GM21447 (cell line): ENCODE results near the gene ACSM5.
A peak's percentile ranks its signal among the peaks of the same experiment; 100 is the strongest.
"Not testable (repeated sequence)": the region's sequence is repeated elsewhere in the genome, so short reads cannot be mapped to it uniquely, and the experiment has no call there.

Source experiments
- ATAC-seq: cut with Tn5 transposase; IDR thresholded peaks from one replicate; pipeline ENCODE4 v1.9.1; 2021; ENCODE audit not compliant: unreplicated experiment

Gene ACSM5

DNA sequence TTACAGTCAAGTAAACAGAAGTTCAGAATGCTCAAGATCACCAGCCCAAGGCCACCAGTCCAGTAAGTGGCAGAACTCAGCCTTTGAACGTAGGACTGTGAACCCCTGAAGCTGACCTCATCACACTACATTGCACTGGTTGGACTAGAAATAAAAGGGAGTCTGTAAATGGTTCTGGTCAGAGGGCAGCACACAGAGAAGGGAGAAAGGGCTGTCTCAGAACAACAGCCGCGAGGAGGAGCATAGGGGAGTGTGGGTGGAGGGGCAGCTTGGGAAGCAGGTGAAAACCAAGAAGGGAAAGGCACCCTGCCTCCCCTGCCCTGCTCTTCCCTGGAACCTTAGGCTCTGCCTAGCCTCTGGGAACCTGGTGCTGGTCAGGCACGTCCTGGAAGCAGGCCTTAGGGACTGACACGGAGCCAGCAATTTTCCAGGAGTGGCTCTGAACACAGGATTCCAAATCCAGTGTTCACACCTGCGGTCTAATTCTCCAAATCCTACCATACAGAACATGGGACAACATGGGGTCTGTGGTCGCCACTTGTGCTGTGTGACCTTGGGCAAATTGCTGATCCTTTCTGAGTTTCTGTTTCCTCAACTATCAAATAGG lies 11.8 kb upstream of the ACSM5 start:
- ATAC-seq: no peak

DNA sequence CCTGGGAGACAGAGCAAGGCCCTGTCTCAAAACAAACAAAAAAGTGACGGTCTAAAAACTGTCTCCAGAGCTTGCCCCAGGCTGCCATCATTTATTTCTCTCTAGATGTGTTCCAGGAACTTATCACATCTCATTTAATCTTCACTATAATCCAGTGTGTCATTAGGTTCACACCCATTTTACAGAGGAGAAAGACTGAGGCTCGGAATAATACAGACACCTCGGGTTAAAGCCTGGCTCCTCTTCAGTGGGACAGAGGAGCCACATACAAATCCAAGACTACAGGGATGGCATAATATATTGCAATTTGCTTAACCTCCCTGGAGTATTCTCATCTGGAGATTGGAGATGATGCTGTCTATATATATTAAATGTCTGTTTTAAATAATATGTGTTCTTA lies 10.7 kb upstream of the ACSM5 start:
- ATAC-seq: no peak

DNA sequence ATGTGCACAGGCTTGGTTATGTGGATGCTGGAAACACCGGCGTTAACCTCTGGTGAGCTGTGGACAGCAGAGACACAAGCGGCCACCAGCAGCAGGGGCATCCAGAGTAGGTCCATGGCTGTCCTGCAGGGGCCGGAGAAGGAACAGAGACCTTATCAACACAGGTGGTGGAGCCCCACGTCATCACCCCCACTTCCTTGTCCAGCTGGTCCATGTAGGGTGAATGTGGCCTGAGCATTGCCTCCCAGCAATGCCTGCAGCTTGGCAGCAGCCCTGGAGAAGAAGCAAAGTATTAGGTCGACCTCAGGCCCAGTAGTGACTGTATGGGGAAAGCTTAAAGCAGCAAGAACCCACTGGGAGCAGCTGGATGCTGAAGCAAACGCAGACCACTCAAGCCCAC lies 10.1 kb upstream of the ACSM5 start:
- no peak for ATAC-seq

DNA sequence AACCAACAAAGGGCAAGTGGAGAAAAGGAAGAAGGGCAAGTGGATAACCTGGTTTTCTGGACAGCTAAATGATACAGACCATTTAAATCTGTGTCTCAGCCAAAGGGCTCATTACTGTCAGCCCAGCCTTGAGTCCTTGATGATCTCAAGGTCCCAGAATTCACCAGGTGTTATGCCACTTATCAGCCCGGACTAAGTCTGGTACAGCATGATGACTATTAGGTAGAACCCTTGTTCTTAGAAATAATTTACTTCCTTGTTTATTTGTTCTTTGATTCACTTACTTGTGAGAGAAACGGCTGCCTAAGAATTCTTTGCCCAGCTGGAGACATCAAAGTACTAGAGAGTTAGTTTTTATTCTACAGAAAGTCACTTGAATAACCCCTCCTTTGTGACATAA lies 8.3 kb upstream of the ACSM5 start:
- no peak for ATAC-seq

GRCh38 chr16:20401475-20402016 lies 7.8 kb upstream of the ACSM5 start:
- no peak for ATAC-seq

DNA sequence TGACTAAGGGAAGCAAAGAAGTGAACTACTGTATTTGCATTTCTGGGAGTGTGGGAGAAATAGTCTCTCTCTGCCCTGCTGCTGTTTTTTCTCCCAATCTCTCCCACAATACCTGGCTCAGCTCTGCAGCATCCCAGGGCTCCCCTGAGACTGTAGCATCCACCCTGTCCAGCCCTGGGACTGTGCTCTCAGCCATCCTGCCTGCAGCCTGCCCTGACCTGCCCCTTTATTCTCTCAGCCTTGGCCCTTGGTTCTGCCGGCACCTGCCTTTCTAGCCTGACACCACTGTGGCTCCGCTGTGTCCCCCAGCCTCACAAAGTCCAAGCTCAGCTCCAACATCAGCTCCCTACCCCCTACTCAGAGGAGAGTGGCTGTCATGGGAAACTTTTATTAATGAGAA lies 6.7 kb upstream of the ACSM5 start:
- ATAC-seq: no peak

- ATAC-seq: no peak
These were observed 4.7 kb upstream of the ACSM5 start, which contains the start of gene PDILT for GRCh38 chr16:20404637-20405036. Gene PDILT (minus strand): TSS chr16:20404737. CDS start chr16:20399300, 5,437 bp downstream.

DNA sequence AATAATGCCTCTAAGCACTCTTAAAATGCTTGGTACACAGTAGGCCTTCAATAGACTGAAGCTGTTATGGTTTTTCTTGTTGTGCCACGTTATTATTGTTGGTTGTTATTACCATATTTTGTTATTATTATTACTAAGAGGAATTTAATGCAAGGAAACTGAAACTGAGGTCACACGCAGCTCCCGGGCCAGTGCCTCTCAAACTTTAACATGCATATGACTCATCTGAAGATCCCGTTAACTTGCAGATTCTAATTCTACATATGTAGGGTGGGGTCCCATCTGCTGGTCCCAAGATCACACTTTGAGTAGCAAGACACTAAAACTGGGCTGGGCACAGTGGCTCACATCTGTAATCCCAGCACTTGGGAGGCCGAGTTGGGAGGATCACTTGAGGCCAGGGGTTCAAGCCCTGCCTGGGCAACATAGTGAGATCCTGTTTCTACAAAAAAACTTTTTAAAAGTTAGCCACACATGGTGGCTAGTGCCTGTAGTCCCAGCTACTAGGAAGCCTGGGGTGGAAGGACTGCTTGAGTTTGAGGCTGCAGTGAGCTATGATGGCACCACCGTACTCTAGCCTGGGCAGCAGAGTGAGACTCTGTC lies 888 bp downstream of the ACSM5 start:
- peak; percentile 83 for ATAC-seq

DNA sequence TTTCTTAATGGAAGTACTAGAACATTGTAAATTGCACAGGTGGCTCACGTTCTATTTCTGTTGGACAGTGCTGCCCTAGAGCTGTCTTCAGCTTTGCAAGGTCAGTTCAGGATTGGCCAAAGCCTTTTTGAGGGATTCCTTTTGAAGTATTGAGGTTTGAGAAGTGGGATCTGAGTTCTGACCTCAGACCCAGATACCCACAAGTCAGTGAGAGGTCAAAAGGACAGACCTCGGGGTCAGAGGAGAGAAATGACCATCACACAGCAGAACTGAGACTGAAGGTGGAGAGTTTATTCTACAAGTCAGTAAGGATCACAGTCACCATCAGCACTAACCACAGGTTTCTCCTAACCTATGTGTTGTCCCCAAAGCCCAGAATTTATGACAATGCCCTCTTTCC lies 1.7 kb downstream of the ACSM5 start:
- no peak for ATAC-seq

GRCh38 chr16:20415541-20415940 lies 6.2 kb downstream of the ACSM5 start:
- no peak for ATAC-seq

DNA sequence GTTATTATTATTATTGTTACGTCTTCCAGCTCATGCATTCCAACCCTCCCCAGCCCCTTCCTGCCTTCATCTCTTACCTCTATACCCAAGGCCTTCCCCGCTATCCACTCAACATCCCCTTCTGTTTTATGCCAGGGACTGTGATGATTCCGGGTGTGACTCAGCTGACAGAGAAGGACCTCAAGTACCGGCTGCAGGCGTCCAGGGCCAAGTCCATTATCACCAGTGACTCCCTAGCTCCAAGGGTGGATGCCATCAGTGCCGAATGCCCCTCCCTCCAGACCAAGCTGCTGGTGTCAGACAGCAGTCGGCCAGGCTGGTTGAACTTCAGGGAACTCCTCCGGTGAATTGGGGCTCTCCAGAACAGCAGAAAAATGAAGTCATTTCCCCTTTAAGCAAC lies 9.8 kb downstream of the ACSM5 start:
- not testable (repeated sequence) for ATAC-seq

DNA sequence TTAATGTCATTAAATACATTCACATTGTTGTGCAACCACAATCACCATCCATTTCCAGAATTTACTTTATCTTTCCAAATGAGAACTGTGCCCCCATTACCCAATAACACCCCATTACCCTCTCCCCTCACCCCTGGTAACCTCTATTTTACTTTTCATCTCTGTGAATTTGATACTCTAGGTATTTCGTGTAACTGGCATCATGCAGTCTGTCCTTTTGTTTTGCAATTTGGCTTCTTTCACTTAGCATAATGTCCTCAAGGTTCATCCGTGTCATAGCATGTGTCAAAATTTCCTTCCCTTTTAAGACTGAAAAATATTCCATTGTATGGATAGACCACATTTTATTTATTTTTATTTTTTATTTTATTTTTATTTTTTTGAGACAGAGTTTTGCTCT lies 12.4 kb downstream of the ACSM5 start:
- not testable (repeated sequence) for ATAC-seq

DNA sequence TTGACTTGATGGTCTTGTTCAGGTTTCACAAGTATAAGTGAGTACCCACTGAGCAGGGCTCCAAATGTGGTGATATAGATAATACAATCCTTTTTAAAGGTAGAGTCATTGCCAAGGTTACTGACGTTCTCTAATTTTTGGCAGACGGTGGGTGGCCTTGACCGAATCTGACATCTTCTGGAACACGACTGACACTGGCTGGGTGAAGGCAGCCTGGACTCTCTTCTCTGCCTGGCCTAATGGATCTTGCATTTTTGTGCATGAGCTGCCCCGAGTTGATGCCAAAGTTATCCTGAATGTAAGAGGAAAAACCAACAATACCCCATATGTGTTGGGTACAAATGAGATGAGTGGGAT lies 14.4 kb downstream of the ACSM5 start:
- ATAC-seq: not testable (repeated sequence)

- no peak for ATAC-seq
These were observed 15.0 kb downstream of the ACSM5 start for GRCh38 chr16:20424129-20424866.

GRCh38 chr16:20427401-20427797 lies 18.1 kb downstream of the ACSM5 start:
- not testable (repeated sequence) for ATAC-seq

DNA sequence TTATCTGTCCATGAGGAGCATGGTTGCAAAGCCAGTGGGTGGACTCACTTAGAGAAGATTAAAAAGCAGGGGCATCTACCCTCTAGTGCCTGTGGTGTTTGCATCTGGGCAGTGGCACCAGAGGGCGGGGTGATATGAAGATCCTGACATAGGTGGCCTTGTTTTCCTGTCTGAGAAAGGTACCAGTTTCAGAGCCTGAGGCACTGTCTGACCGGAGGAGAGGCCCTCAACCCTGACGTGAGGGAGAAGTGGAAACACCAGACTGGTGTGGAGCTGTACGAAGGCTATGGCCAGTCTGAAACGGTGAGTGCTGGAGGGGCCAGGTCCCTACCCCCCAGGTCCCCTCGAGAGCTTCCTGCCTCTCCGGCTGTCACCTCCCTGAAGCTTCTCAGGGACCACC lies 20.2 kb downstream of the ACSM5 start:
- ATAC-seq: not testable (repeated sequence)

- ATAC-seq: not testable (repeated sequence)
These were observed 21.1 kb downstream of the ACSM5 start for GRCh38 chr16:20430480-20430879.

DNA sequence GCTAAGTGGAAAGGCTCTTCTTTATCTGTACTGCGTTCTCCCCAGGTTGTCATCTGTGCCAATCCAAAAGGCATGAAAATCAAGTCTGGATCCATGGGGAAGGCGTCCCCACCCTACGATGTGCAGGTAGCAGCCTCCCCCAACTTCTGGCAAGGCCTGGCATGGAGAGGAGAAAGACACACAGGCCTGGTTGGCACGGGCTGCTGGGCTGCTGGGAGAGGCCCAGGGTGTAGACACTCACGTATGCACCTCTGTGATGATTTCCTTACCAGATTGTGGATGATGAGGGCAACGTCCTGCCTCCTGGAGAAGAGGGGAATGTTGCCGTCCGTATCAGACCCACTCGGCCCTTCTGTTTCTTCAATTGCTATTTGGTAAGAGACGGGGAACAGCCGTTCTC lies 21.6 kb downstream of the ACSM5 start:
- ATAC-seq: no peak

DNA sequence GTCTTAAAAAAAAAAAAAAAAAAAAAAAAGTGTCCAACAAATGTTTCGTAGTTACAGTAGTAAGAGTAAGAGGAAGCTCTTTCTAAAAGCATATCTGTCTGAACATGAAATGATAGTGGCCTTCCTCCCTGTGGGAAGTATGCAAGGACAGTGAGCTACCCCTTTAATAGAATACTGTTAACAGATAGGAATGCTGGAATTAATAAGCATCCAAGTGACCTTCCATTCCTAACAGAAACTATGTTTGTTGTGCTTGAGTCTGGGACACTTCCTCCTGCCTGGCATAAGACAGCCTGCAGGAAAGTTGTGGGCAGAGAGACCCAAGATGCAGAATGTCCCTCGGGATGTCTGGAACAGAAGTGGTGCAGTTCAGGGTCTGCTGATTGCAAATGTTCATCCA lies 29.6 kb downstream of the ACSM5 start:
- not testable (repeated sequence) for ATAC-seq

DNA sequence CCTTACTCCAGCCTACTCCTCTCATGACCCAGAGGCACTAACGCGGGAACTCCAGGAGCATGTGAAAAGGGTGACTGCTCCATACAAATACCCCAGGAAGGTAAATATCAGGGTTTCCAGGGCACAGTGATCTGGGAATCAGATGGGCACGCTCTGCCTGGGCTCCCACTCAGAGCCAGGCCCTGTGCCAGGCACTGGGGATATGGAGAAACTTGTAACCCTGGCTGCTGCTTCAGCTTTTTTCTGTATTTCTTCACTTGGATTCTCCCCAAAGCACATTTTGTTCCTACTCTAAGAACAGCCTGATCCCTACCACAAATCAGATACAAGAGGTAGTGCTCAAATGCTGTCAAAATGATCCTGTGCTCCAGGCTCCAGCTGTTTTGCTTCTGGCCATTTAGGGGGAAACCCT lies 30.5 kb downstream of the ACSM5 start:
- ATAC-seq: not testable (repeated sequence)

DNA sequence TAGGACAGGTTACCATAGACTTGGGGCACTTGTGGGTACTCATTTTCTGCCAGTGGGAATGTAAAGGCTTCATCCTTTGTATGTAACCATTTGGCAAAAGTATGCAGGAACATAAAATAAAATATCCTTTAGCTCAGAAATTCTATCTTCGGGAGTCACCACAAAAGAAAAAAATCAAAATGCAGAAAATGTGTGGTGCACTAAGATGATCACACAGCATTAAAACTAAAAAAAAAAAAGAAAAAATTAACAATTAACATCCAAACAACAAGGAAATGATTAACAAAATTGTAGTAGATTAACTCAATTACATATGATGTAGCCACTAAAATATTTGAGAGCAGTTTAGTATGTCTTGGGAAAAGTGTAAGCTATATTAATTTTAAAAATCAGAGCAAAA lies 31.4 kb downstream of the ACSM5 start:
- not testable (repeated sequence) for ATAC-seq

DNA sequence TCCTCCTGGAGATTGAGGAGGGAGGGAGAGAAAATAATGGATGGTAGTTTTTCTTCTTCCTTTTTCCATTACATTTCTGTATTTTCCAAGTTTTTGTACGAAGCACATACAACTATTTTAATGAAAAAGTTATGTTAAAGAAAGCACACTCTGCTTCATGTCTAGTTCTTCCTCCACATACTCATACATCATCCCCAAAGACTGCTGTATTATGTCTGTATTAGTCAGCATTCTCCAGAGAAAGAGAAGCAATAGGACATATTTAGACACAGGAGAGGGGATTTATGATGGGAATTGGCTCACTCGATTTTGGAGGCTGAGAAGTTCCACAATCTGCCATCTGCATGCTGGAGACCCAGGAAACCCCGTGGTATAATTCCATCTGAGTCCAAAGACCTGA lies 31.9 kb downstream of the ACSM5 start:
- ATAC-seq: no peak
